Left ventricle myocardium superior (tissue), 1 donor: ENCODE measurements around the gene CMSS1. TPM values are rescaled to one million over a fixed set of nuclear protein-coding genes. Genes with fewer than 3 reads are reported as not detected.

Source experiments
- ATAC-seq: fragments of 200-7000 bp; cut with Tn5 transposase; one replicate; pipeline ENCODE4 v1.9.1; 2020; ENCODE audit warnings: mild to moderate bottlenecking, moderate library complexity
- DNase-seq: peaks from one replicate; pipeline ENCODE4 v3.0.0-alpha.2; 2020
- intact Hi-C: fragments of 100-400 bp; cut with micrococcal nuclease; formaldehyde crosslinking; loops from one replicate; pipeline ENCODE4 v1.11.0; 2022
- total RNA-seq: library from RNA; stranded (reverse); fragmentation: NEBNext Ultra II Directional; extraction: Animal tissue kit (Norgen Biotek cat#: 25700); gene quantifications from one replicate; pipeline ENCODE4 v1.2.1, GENCODE V29; 2021
- donor health status: DM: no; HTN: yes; CAD: no; lungs with severe emphysema.

Gene CMSS1
- total RNA-seq, 1 donor from 2014 or later = 34.5 TPM

DNA sequence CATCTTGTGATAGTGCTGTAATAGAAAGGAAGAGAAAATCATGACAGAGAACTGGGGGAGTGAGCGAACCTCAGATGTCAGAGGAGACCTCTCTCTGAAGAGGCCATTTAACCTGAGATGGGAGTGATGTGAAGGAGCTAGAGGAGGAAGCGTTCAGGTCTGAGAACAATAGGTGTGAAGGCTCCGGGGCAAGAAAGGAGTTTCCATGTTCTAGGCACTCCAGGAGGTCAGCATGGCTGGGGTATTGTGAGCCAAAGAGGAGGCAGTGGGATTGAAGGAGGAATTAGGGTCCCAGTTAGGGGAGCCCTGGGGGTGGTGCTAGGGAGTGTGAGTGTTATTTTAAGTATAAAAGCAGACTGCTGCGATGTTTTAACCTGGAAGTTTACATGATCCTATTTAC is 305.4 kb downstream of the CMSS1 start:
- ATAC-seq (no peak), DNase-seq (no peak)
- intact Hi-C loops = no loop called here

DNA sequence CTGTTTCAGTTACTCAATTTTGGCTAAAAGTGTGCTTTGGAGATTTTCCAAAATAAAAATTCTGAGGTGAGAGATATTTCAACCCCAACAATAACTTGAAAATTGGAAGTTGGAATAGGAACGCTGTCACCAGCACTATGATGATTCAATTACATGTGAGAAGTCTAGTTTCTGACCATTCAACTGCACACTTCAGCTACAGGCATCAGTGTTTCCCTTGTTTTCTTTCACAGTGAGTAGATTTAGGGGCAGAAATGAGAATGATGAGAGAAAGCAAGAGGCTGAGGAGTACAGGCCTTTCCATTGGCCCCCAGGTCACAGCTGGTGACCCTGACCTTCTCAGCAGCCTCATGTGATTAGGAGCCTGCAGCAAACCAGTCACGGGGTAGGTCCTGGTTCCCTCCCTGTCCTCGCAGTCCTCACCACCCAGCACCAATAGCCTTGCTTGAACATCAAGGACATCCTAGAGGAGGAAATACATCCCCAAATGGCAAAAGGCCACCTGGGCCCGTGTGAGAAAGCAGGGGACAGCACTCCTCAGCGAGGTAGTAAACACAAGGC is 306.6 kb downstream of the CMSS1 start:
- intact Hi-C loops = no loop called here
- DNase-seq (peak; percentile 49), ATAC-seq (peak; percentile 73)

DNA sequence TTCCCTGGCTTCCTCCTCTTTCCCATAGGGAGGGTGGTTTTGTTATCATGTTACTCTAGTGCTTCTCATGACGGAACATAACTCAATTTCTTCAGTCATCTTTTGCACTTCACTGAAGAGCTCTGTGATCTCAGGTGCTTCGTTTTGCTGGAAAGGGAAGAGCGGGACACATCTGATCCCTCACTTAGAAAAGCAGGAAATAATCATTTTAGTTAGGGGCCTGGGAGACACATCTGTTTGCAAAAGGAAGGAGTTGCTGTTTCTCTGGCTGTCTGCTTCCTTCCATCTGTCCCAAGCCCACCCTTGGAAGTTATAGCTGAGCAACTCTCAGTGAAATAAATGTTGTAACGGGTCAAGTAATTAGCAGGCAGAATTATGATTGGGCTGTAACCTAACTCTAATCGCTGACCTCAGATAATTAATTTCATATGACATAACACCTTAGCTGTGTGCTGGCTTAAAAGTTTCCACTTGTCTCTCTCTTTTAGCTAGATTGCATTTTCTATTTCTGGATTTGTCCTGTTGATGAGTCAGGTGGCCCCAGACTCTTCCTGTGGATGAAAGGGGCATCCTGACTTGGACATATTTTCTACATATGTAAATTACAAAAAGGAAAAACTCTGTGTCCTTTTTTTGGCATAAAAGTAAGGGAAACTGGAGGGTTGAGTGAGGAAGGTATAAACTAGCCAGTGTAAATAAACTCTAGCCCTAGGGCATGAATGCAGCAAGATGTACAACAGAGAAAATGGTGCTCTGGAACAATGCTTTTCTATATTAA is 307.7 kb downstream of the CMSS1 start:
- ATAC-seq (peak; percentile 67), DNase-seq (no peak)
- intact Hi-C loops = no loop called here

DNA sequence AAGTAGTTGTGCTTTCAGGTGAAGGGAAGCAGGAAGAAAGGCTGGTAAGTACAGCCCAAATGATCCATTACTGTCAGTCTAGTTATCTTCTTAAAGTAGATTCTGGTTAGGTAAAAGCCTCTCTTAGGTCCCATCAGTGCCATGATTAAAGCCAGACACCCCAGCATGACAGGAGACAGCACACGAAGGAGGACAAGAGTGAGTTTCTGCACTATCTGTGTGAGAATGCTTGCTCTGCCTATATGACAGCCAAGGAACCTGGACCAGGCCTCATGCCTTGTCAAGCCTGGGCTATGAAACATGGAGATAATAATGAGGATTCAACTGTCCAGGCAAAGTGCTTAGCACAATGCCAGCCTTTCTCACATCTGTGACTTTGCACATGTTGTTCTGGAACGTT is 310.1 kb downstream of the CMSS1 start:
- DNase-seq (no peak), ATAC-seq (no peak)
- intact Hi-C loops = no loop called here

DNA sequence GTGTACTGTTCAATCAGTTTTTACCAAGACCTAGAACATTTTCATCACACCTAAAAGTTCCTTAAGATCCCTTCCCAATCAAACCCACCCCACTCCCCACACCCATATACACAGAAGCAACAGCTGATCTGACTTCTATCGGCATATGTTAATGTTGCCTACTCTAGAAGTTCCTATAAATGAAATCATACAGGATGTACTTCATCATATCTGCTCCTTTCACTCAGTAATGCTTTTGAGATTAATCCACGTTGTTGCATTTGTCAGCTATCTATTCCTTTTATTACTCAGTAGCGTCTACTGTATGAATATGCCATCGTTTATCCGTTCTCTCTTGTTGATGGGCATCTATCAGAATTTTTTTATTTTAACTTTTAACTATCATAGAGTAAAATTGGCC is 310.9 kb downstream of the CMSS1 start:
- no peak for ATAC-seq
- DNase-seq = no peak
- intact Hi-C loops = no loop called here

DNA sequence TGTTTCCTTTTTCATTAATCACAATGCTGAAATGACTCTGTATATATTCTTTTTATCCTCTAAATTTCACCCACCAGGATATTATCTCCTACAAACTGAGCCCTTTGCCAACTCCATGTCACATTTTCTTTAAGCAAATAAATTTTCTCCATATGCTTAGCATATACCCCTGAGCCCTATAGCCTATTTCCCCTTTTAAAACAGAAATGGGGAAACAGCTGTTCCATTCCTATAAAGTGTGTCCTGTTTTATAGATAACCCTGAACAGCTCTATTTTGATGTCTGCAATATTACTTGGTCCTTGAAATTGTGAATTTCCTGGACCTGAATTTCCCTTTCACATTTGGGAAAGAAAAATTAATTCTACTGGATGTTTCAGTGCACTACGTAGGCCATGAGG is 312.3 kb downstream of the CMSS1 start:
- intact Hi-C loops = no loop called here
- no peak for ATAC-seq
- no peak for DNase-seq

DNA sequence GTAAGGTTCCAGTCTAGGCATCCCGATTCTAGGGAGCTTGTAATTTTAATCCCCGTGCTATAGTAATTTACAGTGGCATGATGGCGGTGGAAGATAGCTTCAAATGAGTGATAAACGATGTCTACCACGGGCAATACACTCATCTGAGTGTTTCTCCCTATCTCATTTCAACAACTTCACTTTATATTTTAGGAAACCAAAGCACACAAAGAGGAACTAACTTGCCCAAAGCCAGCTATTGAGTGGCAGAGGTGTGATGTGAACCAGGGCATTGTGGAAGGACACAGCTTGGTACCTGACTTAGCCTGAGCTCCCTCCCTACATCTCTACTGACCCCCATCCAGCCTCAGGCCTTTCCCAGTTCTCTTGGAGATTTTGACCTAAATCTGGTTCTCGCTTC is 313.6 kb downstream of the CMSS1 start:
- ATAC-seq = no peak
- intact Hi-C loops = no loop called here
- DNase-seq = no peak

DNA sequence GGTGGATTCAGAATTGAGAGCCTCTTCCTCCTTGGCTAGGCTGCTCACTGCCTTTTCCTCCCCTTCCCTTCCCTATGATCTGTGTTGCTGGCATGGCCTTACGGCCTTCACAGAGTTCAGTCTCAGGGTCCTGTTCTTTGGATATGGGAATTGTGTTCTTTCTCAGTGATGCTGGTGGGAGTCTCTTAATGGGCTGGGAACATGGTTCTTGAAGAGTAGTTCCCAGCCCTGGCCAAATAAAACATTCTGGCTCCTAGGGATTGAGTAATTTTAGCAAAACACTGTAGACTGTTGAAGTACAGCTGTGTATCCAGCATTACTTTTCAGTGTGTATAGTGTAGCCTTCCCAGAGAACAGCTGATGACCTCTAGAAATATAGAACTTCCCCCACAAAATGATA is 319.3 kb downstream of the CMSS1 start:
- no peak for DNase-seq

DNA sequence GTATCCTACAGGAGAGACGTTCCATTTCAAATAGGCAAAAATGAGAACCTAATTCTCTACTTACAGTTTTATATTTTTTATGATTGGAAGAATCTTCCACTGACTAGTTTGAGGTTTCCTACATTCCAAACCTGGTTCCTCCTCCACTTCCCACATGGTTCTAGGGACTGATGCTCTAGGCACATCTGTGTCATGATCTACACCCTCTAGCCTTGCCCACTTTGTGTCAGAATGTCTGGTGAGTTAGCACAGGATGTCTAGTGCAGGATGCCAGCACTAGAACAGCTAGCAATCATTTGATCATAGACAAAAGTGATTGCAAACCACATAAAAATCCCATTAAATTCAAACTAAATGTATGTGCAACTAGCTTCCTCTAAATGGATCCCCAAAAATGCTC is 323.3 kb downstream of the CMSS1 start:
- no peak for DNase-seq
- intact Hi-C loops = no loop called here
- ATAC-seq = no peak

More for the DNA sequence above, 319.3 kb downstream of the CMSS1 start:
- intact Hi-C loops = no loop called here
- peak; percentile 97 for ATAC-seq

DNA sequence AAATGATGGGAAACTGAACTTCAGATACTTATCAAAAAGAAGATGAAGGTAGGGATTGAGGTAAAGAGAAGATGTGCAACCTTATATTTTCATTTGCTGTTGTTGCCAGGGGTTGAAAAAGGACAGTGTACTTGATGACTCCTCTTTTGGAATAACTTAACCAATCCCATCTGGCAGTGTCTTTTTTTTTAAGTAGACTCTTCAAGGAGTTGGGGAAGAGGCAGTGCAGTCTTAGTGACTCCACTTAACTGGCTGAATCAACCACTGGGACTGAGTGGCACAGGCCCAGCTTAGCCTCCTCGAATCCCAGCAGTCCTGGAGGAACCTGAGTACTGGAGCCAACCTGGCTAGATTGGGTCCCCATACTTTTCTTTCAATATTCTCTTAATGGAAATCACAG is 323.9 kb downstream of the CMSS1 start:
- DNase-seq (no peak), ATAC-seq (no peak)
- intact Hi-C loops = no loop called here

DNA sequence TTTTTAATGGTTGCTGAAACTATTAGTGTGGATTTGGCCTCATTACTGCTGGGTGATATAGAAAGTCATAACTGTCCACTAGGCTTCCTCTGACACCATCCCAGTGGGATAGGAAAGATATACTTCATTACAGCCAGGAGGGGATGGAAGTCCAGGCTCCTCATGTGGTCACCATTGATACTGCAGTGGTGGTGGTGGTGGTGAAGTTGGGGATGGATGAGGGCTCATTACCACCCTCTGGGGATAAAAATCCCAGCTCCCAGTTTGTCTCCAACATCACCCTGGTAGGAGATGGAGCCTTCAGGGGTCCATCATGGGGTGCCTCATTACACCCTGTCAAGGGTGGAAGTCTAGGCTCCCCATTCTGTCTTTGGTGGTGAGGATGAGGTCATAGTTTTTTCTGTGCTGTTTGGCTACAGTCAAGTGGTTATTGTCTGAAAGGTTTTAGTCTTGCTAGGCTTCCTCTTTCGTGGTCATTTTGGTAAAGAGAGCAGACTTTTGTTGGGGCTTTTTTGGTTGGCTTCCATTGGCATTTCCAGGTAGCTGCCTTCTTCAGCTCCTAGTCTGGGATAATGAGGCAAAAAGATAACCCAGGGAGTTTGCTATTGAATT is 326.7 kb downstream of the CMSS1 start:
- DNase-seq = no peak
- no peak for ATAC-seq
- intact Hi-C loops = no loop called here

DNA sequence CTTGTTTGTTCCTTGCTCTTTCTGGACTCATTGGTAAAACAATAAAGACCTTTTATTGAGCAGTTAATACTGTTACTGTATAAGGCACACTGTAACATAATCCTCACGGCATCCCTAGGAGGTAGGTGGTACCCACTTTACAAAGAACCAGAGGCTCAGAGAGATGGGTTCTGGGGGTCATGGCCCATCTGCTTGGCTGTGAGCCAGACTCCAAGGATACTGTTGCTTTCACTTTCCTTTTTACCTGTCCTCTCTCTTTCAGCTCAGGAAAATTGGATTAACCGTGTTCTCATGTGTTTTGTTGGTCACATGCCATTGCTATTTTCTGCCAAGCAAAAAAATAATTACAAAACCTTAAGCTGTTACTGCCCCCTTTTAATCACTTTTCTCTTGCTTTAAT is 331.5 kb downstream of the CMSS1 start:
- intact Hi-C loops = no loop called here
- no peak for DNase-seq
- no peak for ATAC-seq

DNA sequence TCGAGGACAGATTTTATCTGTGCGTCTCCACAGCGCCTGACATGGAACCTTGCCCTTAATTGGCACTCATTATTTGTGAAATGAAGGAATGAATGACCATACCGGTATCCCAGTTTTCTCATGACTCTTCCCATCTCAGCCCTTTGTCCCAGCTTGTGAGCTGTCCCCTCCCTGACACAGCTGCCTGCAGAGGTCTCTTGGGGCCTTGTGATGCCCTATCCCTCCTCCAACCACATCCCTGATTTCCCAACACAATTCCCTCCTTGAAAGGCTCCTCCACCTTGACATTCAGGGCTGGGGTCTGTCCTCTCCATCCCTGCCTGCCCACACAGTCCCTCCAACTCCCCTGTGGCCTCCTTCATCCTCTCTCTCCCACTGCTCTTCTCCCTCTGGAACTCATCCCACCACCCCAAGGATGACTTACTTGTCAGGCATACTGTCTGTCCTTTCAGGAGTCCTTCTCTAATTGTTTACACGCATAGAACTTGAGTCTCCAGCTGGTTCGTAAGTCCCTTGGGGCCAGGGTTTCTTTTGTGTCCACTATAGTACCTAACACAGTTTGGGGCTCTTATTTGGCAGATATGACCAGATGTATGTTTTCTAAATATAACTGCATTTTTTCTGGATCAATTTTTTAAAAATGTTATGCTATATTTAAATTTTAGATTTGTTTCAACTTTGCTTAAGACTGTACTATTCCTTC is 332.2 kb downstream of the CMSS1 start:
- ATAC-seq (peak; percentile 30), DNase-seq (no peak)
- intact Hi-C loops = no loop called here

DNA sequence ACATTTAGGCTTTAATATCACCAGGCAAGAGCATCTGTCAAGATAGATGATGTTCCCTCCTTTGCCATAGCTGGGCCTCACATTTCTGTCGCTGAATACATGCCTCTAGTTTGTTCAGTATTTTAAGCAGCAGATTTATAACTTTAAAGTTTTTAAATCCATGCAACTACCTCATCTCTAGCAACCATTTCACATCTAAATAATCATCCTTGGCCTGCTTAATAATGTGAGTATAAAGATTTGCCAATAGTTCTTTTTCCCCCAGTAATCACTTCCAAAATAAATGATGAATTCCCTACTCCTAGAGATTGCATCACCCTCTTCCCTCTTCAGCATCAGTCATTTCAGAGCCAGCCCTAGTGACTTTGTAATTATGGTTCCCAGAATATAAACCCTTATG is 332.8 kb downstream of the CMSS1 start:
- DNase-seq (no peak), ATAC-seq (peak; percentile 85)
- intact Hi-C loops = no loop called here

DNA sequence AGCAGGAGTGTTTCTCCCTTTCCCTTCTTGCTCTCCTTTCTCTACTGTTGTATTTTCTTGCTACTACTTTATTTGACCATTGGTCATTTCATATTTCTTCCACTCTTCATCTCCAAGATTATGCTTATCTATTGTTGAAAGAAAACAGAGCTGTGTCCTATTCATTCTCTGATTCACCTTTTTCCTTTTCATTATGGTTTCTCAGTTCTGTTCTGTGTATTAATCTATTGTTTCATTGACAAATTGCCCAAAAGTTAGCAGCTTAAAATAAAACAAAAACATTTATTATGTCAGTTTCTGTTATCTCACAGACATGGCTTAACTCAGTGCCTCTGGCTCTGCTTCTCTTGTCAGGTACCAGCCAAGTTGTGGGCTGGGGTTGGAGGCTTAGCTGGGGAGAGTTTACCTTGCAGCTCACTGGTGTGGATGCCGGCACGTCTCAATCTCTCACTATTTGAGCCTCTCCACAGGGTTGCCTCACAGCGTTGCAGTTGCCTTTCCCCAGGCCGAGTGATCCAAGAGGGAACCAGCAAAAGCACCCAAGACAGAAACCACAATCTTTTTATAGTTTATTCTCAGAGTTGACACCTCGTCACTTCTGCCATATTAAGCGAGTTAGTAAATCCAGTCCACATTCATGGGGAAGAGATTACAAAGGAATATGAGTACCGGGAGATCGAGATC is 333.5 kb downstream of the CMSS1 start:
- peak; percentile 74 for ATAC-seq
- peak; percentile 37 for DNase-seq
- intact Hi-C loops = no loop called here

DNA sequence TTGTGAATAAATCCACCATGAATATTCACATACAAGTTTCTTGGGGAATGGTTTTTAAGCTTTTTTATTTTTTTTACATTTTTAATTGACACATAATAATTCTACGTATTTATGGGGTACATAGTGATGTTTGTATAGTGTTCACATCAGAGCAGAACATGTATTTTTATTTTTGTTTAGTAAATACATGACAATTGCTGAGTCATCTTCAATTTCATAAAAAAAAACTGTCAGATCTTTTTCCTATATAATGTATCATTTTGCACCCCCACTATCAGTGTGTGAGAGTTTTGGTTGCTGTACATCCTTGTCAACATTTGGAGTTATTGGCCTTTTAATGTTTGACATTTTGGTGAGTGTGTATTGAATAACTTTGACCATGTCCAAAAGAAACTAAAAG is 336.5 kb downstream of the CMSS1 start:
- no peak for DNase-seq
- no peak for ATAC-seq
- intact Hi-C loops = no loop called here

DNA sequence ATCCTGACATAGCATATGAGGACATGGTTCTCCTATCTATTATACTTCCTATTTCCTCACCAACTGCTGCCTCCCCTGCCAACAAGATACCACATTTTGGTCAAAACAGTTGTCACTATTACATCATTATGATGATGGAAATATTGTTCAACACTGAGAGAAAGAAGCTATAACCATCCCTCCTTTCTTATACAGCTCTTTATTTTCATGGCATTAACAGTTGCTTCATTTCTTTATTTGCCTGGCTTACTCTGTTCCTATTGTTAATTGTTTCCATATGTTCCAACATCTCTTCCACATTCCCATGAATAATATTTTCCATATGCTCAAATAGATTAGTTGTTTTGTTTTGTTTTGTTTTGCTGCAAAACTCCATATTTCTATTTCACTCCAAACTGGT is 337.5 kb downstream of the CMSS1 start:
- intact Hi-C loops = no loop called here
- ATAC-seq (no peak), DNase-seq (no peak)

DNA sequence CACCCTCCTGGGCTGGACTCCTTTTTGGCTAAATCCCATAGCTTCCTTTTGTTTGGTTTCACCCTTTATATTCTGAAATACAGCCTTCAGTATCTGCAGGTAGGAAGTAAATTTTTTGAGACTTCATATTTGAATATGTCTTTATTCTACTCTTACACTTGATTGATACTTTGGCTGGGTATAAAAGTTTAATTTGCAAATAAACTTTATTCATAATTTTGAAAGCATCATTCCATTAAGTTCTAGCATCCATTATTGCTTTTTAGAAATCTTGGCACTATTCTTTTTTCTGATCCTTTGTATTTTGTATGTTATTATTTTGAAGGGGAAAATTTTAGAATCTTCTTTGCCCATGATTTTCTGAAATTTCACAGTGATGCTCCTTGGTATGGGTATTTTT is 337.9 kb downstream of the CMSS1 start:
- intact Hi-C loops = no loop called here
- DNase-seq (no peak), ATAC-seq (no peak)

DNA sequence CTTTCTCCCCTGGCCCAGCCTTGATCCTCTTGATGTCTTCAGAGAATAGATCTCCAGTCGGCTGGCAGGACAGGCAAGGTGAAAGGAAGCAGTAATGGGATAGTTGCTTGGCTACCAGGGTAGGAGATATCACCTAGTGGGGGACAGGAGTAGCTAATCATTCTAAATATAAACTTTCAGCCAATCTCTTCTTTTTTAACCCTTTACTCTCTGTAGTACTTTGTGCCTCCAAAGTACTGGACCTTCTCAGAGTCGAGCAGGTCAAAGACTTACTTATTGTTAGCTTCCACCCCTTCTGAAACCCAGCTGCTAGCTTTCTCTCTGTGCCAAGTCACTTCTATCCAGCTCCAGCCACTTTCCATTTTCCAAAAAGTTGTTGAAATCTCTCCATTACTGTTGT is 340.0 kb downstream of the CMSS1 start:
- intact Hi-C loops = no loop called here
- peak; percentile 67 for ATAC-seq

DNA sequence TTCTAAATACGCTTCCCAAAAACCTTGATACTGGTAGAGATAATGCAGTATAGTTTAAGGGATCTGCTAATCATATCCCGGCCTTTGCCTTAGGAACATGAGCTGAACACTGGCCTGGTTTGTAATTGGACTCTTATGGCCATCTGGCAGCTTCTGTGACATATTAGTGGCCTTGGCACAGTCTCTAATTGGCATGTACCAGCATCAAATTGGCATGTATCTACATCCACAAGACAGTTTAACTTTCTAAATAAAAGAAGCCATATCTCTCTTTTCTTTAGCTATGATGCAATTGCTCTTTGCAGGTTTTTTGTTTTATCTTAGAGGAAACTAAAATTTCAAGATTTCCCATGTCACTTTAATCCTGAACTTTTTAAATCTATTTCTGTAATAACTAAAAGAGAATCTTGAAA is 341.3 kb downstream of the CMSS1 start:
- ATAC-seq = peak; percentile 87
- no peak for DNase-seq
- intact Hi-C loops = no loop called here

More for the DNA sequence above, 340.0 kb downstream of the CMSS1 start:
- DNase-seq = no peak
